DND-41 (cell line): ENCODE results near the gene UTY.
A peak's percentile ranks its signal among the peaks of the same experiment; 100 is the strongest.

Experiments used
- ATAC-seq: fragments of 200-7000 bp; cut with Tn5 transposase; 3 replicates; pipeline ENCODE4 v1.9.1; 2021; ENCODE audit warnings: low read depth; ENCODE audit not compliant: insufficient read depth
- DNase-seq: peaks from one replicate; pipeline ENCODE4 v3.0.0-alpha.2; 2020
- H2AFZ ChIP-seq: 2 replicates; pipeline ENCODE4 v1.6.0; 2012; ENCODE audit warnings: low read depth, low read length
- H3K27ac ChIP-seq: 2 replicates; pipeline ENCODE4 v1.5.1; 2012; ENCODE audit warnings: low read length, inconsistent platforms
- H3K27me3 ChIP-seq: fragments of 200-600 bp; sonication (generic); 2 replicates; pipeline ENCODE4 v1.6.0; 2012; ENCODE audit warnings: low read length, mild to moderate bottlenecking, inconsistent platforms; ENCODE audit not compliant: insufficient read depth, poor library complexity
- H3K36me3 ChIP-seq: 2 replicates; pipeline ENCODE4 v1.5.1; 2012; ENCODE audit warnings: low read length, inconsistent platforms; ENCODE audit not compliant: insufficient read depth
- H3K4me1 ChIP-seq: 2 replicates; pipeline ENCODE4 v1.5.1; 2012; ENCODE audit warnings: mild to moderate bottlenecking, low read length; ENCODE audit not compliant: insufficient read depth
- H3K4me2 ChIP-seq: 2 replicates; pipeline ENCODE4 v1.6.0; 2012; ENCODE audit warnings: mild to moderate bottlenecking, moderate library complexity, low read length, inconsistent platforms; ENCODE audit not compliant: insufficient read depth
- H3K4me3 ChIP-seq, 2 experiments: fragments of 200-600 bp in 1 of 2; shearing (Covaris generic) in 1 of 2; 2 replicates each; pipeline ENCODE4 v1.5.1; 2012 to 2016; ENCODE audit warnings: inconsistent platforms in 2 of 2, low read length in 2 of 2, mild to moderate bottlenecking in 2 of 2, low read depth in 1 of 2, moderate library complexity in 1 of 2
- H3K79me2 ChIP-seq: 2 replicates; pipeline ENCODE4 v1.6.0; 2012; ENCODE audit warnings: low read length, inconsistent platforms; ENCODE audit not compliant: insufficient read depth
- H3K9ac ChIP-seq: 2 replicates; pipeline ENCODE4 v1.6.0; 2012; ENCODE audit warnings: low read depth, mild to moderate bottlenecking, inconsistent platforms, low read length, moderate library complexity
- H3K9me3 ChIP-seq: 2 replicates; pipeline ENCODE4 v1.5.1; 2012; ENCODE audit warnings: low read length, moderate library complexity, mild to moderate bottlenecking, inconsistent platforms; ENCODE audit not compliant: insufficient read depth, severe bottlenecking
- H4K20me1 ChIP-seq: 2 replicates; pipeline ENCODE4 v1.6.0; 2012; ENCODE audit warnings: low read length; ENCODE audit not compliant: insufficient read depth
- EZH2 ChIP-seq: IDR thresholded peaks from 3 replicates; pipeline ENCODE4 v1.6.1; 2012; ENCODE audit warnings: borderline replicate concordance, low read depth, mild to moderate bottlenecking, moderate library complexity, low read length, inconsistent platforms; ENCODE audit not compliant: severe bottlenecking
- TF ChIP-seq, protein P1 (sequence below): IDR thresholded peaks from 2 replicates; pipeline ENCODE4 v1.5.1; 2012; ENCODE audit warnings: borderline replicate concordance, low read length, moderate library complexity, mild to moderate bottlenecking; ENCODE audit not compliant: poor library complexity, severe bottlenecking; ENCODE audit errors: extremely low read depth

Gene UTY

DNA sequence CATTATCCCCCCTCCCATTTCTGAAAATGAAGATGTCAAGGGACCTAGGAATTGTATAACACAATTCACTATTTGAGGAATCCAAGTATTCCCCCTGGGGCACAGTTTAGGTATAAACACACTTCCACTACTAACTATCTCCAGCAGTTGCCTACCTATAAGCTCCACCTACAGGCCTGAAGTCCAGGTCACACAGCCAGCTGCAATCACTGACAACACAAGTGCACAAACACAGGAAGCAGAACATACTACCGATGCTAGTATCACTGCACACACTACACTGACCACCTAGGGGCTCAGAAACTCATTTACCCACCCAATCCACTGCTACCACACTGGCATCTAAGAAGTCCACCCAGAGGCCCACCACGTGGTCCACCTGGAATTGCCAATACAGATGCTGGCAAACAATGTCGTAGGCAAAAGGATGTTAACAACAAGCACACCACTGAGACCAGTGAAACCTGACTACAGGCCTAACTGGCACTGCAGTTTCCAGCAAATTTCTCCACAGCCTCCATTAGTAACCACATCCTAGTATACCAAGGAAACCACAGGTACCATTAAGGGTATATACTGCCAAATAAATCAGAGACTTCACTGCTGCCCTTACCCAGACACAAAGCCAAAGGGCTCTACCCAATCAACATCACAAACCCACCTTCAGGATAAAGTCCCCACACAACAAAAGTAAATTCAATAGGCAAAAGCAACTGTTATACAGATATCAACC is 47.4 kb downstream of the UTY start:
- Histone ChIP-seq H3K79me2 (peaks cover 100% of the 10 kb centered on the region), H3K4me3 (no peak overlapping the region), H3K9me3 (peaks cover 18% of the 10 kb centered on the region), H3K4me2 (no peak overlapping the region), H2AFZ (no peak overlapping the region), H3K4me1 (peaks cover 32% of the 10 kb centered on the region), H3K27me3 (no peaks in the 10 kb centered on the region), H3K9ac (no peak overlapping the region), H3K27ac (no peak overlapping the region), H4K20me1 (peaks cover 6% of the 10 kb centered on the region), H3K36me3 (peaks cover 53% of the 10 kb centered on the region)
- peak; percentile 73 for ATAC-seq
- DNase-seq: no peak
- no peak for TF ChIP-seq EZH2
- TF ChIP-seq, protein P1, sequence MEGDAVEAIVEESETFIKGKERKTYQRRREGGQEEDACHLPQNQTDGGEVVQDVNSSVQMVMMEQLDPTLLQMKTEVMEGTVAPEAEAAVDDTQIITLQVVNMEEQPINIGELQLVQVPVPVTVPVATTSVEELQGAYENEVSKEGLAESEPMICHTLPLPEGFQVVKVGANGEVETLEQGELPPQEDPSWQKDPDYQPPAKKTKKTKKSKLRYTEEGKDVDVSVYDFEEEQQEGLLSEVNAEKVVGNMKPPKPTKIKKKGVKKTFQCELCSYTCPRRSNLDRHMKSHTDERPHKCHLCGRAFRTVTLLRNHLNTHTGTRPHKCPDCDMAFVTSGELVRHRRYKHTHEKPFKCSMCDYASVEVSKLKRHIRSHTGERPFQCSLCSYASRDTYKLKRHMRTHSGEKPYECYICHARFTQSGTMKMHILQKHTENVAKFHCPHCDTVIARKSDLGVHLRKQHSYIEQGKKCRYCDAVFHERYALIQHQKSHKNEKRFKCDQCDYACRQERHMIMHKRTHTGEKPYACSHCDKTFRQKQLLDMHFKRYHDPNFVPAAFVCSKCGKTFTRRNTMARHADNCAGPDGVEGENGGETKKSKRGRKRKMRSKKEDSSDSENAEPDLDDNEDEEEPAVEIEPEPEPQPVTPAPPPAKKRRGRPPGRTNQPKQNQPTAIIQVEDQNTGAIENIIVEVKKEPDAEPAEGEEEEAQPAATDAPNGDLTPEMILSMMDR: no peak

- TF ChIP-seq, protein P1: no peak
- TF ChIP-seq EZH2: no peak
- peaks cover 100% of the 10 kb centered on the region for H3K79me2 ChIP-seq
- ATAC-seq (no peak), DNase-seq (no peak)
- H3K36me3 ChIP-seq: peaks cover 41% of the 10 kb centered on the region
- no peaks in the 10 kb centered on the region for H3K27me3 ChIP-seq
- H4K20me1 ChIP-seq: peaks cover 11% of the 10 kb centered on the region
- peaks cover 13% of the 10 kb centered on the region for H3K4me1 ChIP-seq
- peaks cover 18% of the 10 kb centered on the region for H3K9me3 ChIP-seq
- no peak overlapping the region for H3K27ac ChIP-seq
- no peak overlapping the region for H3K4me2 ChIP-seq
- H2AFZ ChIP-seq: no peak overlapping the region
- H3K9ac ChIP-seq: no peak overlapping the region
- no peak overlapping the region for H3K4me3 ChIP-seq
Measured at GRCh38 chrY:13429551-13429950, 50.3 kb downstream of the UTY start.

DNA sequence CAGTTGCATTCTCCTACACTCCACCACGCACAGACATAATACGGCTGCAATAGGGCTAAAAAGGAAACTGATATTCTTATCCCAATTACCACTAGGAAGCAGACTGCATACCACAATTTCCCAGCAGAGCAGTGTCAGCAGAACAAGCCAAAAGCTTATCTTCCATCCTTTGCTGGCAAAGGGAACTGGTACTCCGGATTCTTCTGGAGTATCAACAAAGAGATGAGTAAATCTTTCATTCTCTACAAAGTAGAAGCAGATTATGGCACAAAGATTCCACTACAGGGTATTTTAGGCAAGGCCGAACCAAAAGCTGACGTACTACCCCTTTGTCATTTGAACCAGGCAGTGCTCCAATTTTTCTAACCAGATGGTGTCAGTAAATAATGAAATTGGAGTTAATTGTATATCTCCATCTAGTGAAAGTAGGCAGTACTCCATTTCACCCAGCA is 56.5 kb downstream of the UTY start:
- H3K27me3 ChIP-seq: no peaks in the 10 kb centered on the region
- peaks cover 22% of the 10 kb centered on the region; the same call in 1 of the 2 replicates for H4K20me1 ChIP-seq
- no peak overlapping the region for H3K4me3 ChIP-seq
- H3K4me2 ChIP-seq: no peak overlapping the region
- DNase-seq (no peak), ATAC-seq (no peak)
- no peak for TF ChIP-seq EZH2
- TF ChIP-seq, protein P1: no peak
- H3K27ac ChIP-seq: no peak overlapping the region
- H3K36me3 ChIP-seq: peaks cover 25% of the 10 kb centered on the region
- no peak overlapping the region for H3K9ac ChIP-seq
- H2AFZ ChIP-seq: no peak overlapping the region
- peaks cover 100% of the 10 kb centered on the region for H3K79me2 ChIP-seq
- H3K9me3 ChIP-seq: no peaks in the 10 kb centered on the region
- no peaks in the 10 kb centered on the region for H3K4me1 ChIP-seq
